SK-N-SH treated with all-trans-retinoic acid at 6 μM for 48 hours (cell line): ENCODE data around the gene CILP2.

ENCODE experiments used
- ARNTL ChIP-seq: fragments of 450-650 bp; formaldehyde crosslinking; IDR thresholded peaks from 2 replicates; pipeline ENCODE4 v1.5.0; 2020; ENCODE audit warnings: low read depth, mild to moderate bottlenecking, moderate library complexity, borderline replicate concordance
- CSDC2 ChIP-seq: fragments of 250-450 bp; sonication (Bioruptor Pico); IDR thresholded peaks from 2 replicates; pipeline ENCODE4 v1.5.0; 2020; ENCODE audit warnings: mild to moderate bottlenecking, moderate library complexity
- GLIS3 ChIP-seq: fragments of 250-450 bp; sonication (Bioruptor Pico); IDR thresholded peaks from 2 replicates; pipeline ENCODE4 v1.5.0; 2020; ENCODE audit warnings: mild to moderate bottlenecking, moderate library complexity
- RARB ChIP-seq: fragments of 250-450 bp; sonication (Bioruptor Pico); IDR thresholded peaks from 2 replicates; pipeline ENCODE4 v1.8.0; 2021; ENCODE audit warnings: mild to moderate bottlenecking, moderate library complexity
- SNAI2 ChIP-seq: fragments of 250-450 bp; sonication (Bioruptor Pico); IDR thresholded peaks from 2 replicates; pipeline ENCODE4 v1.5.0; 2020; ENCODE audit warnings: mild to moderate bottlenecking, moderate library complexity
- ZC3H10 ChIP-seq: fragments of 250-450 bp; sonication (Bioruptor Pico); IDR thresholded peaks from 2 replicates; pipeline ENCODE4 v1.5.1; 2021; ENCODE audit warnings: mild to moderate bottlenecking, moderate library complexity
- ZFP30 ChIP-seq: fragments of 450-650 bp; formaldehyde crosslinking; IDR thresholded peaks from 2 replicates; pipeline ENCODE4 v1.5.0; 2022; ENCODE audit warnings: mild to moderate bottlenecking, moderate library complexity
- ZNF70 ChIP-seq: fragments of 450-650 bp; formaldehyde crosslinking; IDR thresholded peaks from 2 replicates; pipeline ENCODE4 v1.5.0; 2020; ENCODE audit warnings: mild to moderate bottlenecking, moderate library complexity
- TF ChIP-seq, protein P1 (sequence below): fragments of 250-450 bp; sonication (Bioruptor Pico); IDR thresholded peaks from 2 replicates; pipeline ENCODE4 v1.5.1; 2021; ENCODE audit warnings: mild to moderate bottlenecking, moderate library complexity

DNA sequence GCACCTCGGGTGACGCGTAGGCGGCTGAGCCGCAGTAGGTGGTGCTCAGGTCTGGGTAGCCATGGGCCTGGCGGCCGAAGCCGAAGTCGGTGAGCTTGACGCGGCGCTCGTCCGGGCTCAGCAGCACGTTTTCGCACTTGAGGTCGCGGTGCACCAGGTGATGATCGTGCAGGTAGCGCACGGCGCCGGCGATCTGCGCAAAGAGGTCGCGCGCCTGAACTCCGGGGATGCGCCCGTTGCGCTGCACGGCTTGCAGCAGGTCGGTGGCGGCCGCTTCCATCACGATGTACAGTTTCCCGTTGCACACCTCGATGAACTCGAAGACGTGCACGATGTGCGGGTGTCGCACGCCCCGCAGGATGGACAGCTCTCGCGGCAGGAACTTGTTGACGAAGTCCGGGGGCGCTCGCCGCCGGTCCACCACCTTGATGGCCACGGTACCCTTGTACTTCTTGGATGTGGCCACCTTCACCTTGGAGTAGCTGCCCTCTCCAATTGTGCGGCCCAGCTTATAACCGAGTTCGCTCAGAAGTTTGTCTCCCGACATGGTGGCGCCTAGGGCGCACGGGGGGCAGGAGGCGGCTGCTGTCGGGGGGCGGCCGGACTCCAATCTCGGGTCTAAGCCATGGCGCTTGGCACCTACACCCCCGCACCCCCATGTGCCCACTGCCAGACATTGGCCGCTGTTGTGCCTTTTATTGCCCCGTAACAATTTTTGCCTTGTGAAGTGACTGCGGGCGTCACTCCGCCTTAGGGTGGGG is 23.0 kb upstream of the CILP2 start, which contains the start of gene TSSK6:
- TF ChIP-seq ZC3H10 (CRISPR knock-in tag) (no peak), ZNF70 (CRISPR knock-in tag) (no peak), SNAI2 (CRISPR knock-in tag) (no peak), RARB (CRISPR knock-in tag) (no peak), GLIS3 (CRISPR knock-in tag) (no peak), ARNTL (CRISPR knock-in tag) (no peak), CSDC2 (CRISPR knock-in tag) (no peak), ZFP30 (CRISPR knock-in tag) (no peak)
- TF ChIP-seq, protein P1, sequence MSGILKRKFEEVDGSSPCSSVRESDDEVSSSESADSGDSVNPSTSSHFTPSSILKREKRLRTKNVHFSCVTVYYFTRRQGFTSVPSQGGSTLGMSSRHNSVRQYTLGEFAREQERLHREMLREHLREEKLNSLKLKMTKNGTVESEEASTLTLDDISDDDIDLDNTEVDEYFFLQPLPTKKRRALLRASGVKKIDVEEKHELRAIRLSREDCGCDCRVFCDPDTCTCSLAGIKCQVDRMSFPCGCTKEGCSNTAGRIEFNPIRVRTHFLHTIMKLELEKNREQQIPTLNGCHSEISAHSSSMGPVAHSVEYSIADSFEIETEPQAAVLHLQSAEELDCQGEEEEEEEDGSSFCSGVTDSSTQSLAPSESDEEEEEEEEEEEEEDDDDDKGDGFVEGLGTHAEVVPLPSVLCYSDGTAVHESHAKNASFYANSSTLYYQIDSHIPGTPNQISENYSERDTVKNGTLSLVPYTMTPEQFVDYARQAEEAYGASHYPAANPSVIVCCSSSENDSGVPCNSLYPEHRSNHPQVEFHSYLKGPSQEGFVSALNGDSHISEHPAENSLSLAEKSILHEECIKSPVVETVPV (CRISPR knock-in tag): no peak
